ENCODE results near the gene CYFIP2. TPM values are rescaled to one million over a fixed set of nuclear protein-coding genes. Genes with fewer than 3 reads are reported as not detected.
A peak's percentile ranks its signal among the peaks of the same experiment; 100 is the strongest.

CYFIP2 gene
- total RNA-seq, 2 donors from 2014 or later = 269 to 291 TPM

GRCh38 chr5:157269761-157270272 lies 3.9 kb downstream of the CYFIP2 start:
- Mint-ChIP-seq H3K4me3 (peak overlapping the region; percentile 80), H3K9me3 (no peaks in the 10 kb centered on the region), H3K27me3 (no peaks in the 10 kb centered on the region), H3K27ac (peak overlapping the region; percentile 98), H3K36me3 (ENCODE audit: low read depth) (peaks cover 83% of the 10 kb centered on the region), H3K4me1 (peaks cover 59% of the 10 kb centered on the region)
- ATAC-seq (replicated peaks) = no peak

GRCh38 chr5:157270771-157271170 lies 4.8 kb downstream of the CYFIP2 start:
- Mint-ChIP-seq H3K4me1 (peaks cover 63% of the 10 kb centered on the region), H3K9me3 (no peaks in the 10 kb centered on the region), H3K27me3 (no peaks in the 10 kb centered on the region), H3K36me3 (ENCODE audit: low read depth) (peaks cover 79% of the 10 kb centered on the region), H3K27ac (peak overlapping the region; percentile 98), H3K4me3 (peak overlapping the region; percentile 80)
- no peak for ATAC-seq (replicated peaks)

GRCh38 chr5:157271740-157272271 lies 5.9 kb downstream of the CYFIP2 start:
- Mint-ChIP-seq H3K9me3 (no peaks in the 10 kb centered on the region), H3K27me3 (no peaks in the 10 kb centered on the region), H3K36me3 (ENCODE audit: low read depth) (peaks cover 82% of the 10 kb centered on the region), H3K4me1 (peaks cover 70% of the 10 kb centered on the region), H3K4me3 (peak overlapping the region; percentile 80), H3K27ac (peak overlapping the region; percentile 98)
- ATAC-seq (replicated peaks) = peak; percentile 86

- Mint-ChIP-seq H3K4me3 (peak overlapping the region; percentile 80), H3K36me3 (ENCODE audit: low read depth) (peaks cover 75% of the 10 kb centered on the region), H3K9me3 (no peaks in the 10 kb centered on the region), H3K4me1 (peaks cover 69% of the 10 kb centered on the region), H3K27me3 (no peaks in the 10 kb centered on the region), H3K27ac (peak overlapping the region; percentile 98)
- peak; percentile 65 for ATAC-seq (replicated peaks)
Observed at GRCh38 chr5:157273131-157273556, 7.2 kb downstream of the CYFIP2 start.

- Mint-ChIP-seq H3K4me3 (peak overlapping the region; percentile 45), H3K27me3 (no peaks in the 10 kb centered on the region), H3K27ac (no peak overlapping the region), H3K9me3 (no peaks in the 10 kb centered on the region), H3K36me3 (ENCODE audit: low read depth) (peaks cover 53% of the 10 kb centered on the region), H3K4me1 (peaks cover 63% of the 10 kb centered on the region)
- ATAC-seq (replicated peaks) = no peak
Observed at GRCh38 chr5:157275403-157275802, 9.5 kb downstream of the CYFIP2 start.

- no peak overlapping the region for H3K4me3 Mint-ChIP-seq
- H3K27me3 Mint-ChIP-seq = no peaks in the 10 kb centered on the region
- peaks cover 65% of the 10 kb centered on the region for H3K4me1 Mint-ChIP-seq
- no peaks in the 10 kb centered on the region for H3K9me3 Mint-ChIP-seq
- ATAC-seq (replicated peaks) = no peak
- no peak overlapping the region for H3K27ac Mint-ChIP-seq
- peaks cover 36% of the 10 kb centered on the region for H3K36me3 Mint-ChIP-seq (ENCODE audit: low read depth)
Observed at GRCh38 chr5:157278319-157279037, 12.6 kb downstream of the CYFIP2 start.

- H3K4me3 Mint-ChIP-seq = peak overlapping the region; percentile 63
- peak overlapping the region; percentile 88 for H3K27ac Mint-ChIP-seq
- ATAC-seq (replicated peaks) = no peak
- no peaks in the 10 kb centered on the region for H3K27me3 Mint-ChIP-seq
- H3K36me3 Mint-ChIP-seq (ENCODE audit: low read depth) = peaks cover 33% of the 10 kb centered on the region
- peaks cover 72% of the 10 kb centered on the region for H3K4me1 Mint-ChIP-seq
- no peaks in the 10 kb centered on the region for H3K9me3 Mint-ChIP-seq
Observed at GRCh38 chr5:157279605-157280239, 13.8 kb downstream of the CYFIP2 start.

GRCh38 chr5:157280927-157281326 lies 15.0 kb downstream of the CYFIP2 start:
- no peaks in the 10 kb centered on the region for H3K27me3 Mint-ChIP-seq
- peak overlapping the region; percentile 88 for H3K27ac Mint-ChIP-seq
- H3K9me3 Mint-ChIP-seq = no peaks in the 10 kb centered on the region
- peak; percentile 58 for ATAC-seq (replicated peaks)
- H3K36me3 Mint-ChIP-seq (ENCODE audit: low read depth) = peaks cover 45% of the 10 kb centered on the region
- H3K4me3 Mint-ChIP-seq = peak overlapping the region; percentile 63
- H3K4me1 Mint-ChIP-seq = peaks cover 70% of the 10 kb centered on the region

GRCh38 chr5:157282150-157282549 lies 16.2 kb downstream of the CYFIP2 start:
- Mint-ChIP-seq H3K4me1 (peaks cover 63% of the 10 kb centered on the region), H3K36me3 (ENCODE audit: low read depth) (peaks cover 43% of the 10 kb centered on the region), H3K27ac (peak overlapping the region; percentile 88), H3K9me3 (no peaks in the 10 kb centered on the region), H3K27me3 (no peaks in the 10 kb centered on the region), H3K4me3 (peak overlapping the region; percentile 63)
- ATAC-seq (replicated peaks) = peak; percentile 81

- peak; percentile 27 for ATAC-seq (replicated peaks)
- peak overlapping the region; percentile 63 for H3K4me3 Mint-ChIP-seq
Observed at GRCh38 chr5:157283434-157283833, 17.5 kb downstream of the CYFIP2 start.

GRCh38 chr5:157284458-157285212 lies 18.7 kb downstream of the CYFIP2 start:
- H3K36me3 Mint-ChIP-seq (ENCODE audit: low read depth) = peaks cover 64% of the 10 kb centered on the region
- peak overlapping the region; percentile 63 for H3K4me3 Mint-ChIP-seq

More at GRCh38 chr5:157283434-157283833, 17.5 kb downstream of the CYFIP2 start:
- peaks cover 52% of the 10 kb centered on the region for H3K36me3 Mint-ChIP-seq (ENCODE audit: low read depth)
- no peaks in the 10 kb centered on the region for H3K9me3 Mint-ChIP-seq
- H3K27ac Mint-ChIP-seq = peak overlapping the region; percentile 88
- H3K27me3 Mint-ChIP-seq = no peaks in the 10 kb centered on the region
- peaks cover 68% of the 10 kb centered on the region for H3K4me1 Mint-ChIP-seq

GRCh38 chr5:157285310-157286035 lies 19.6 kb downstream of the CYFIP2 start:
- Mint-ChIP-seq H3K27me3 (no peaks in the 10 kb centered on the region), H3K4me1 (peaks cover 69% of the 10 kb centered on the region), H3K27ac (peak overlapping the region; percentile 41), H3K4me3 (no peak overlapping the region), H3K9me3 (no peaks in the 10 kb centered on the region), H3K36me3 (ENCODE audit: low read depth) (peaks cover 73% of the 10 kb centered on the region)
- ATAC-seq (replicated peaks) = no peak

More at GRCh38 chr5:157284458-157285212, 18.7 kb downstream of the CYFIP2 start:
- ATAC-seq (replicated peaks) = no peak
- Mint-ChIP-seq H3K27ac (peak overlapping the region; percentile 41), H3K27me3 (no peaks in the 10 kb centered on the region), H3K9me3 (no peaks in the 10 kb centered on the region), H3K4me1 (peaks cover 69% of the 10 kb centered on the region)

GRCh38 chr5:157286761-157287211 lies 20.9 kb downstream of the CYFIP2 start:
- Mint-ChIP-seq H3K9me3 (no peaks in the 10 kb centered on the region), H3K4me1 (peaks cover 67% of the 10 kb centered on the region), H3K36me3 (ENCODE audit: low read depth) (peaks cover 77% of the 10 kb centered on the region), H3K4me3 (no peak overlapping the region), H3K27me3 (no peaks in the 10 kb centered on the region), H3K27ac (no peak overlapping the region)
- ATAC-seq (replicated peaks) = no peak
